ENCODE measurements around the gene ZMYM3. TPM values are rescaled to one million over a fixed set of nuclear protein-coding genes. Genes with fewer than 3 reads are reported as not detected.

The ZMYM3 gene
- total RNA-seq, 2 experiments from 2014 or later = 23.8 to 40.3 TPM

GRCh38 chrX:71228063-71228642 is 25.8 kb downstream of the ZMYM3 start:
- ChIA-PET CTCF (ENCODE audit: unreplicated experiment) (no interaction called here), POLR2A (no interaction called here)
- Histone ChIP-seq H3K4me1 (ENCODE audit: insufficient read depth, low read length, poor library complexity, severe bottlenecking) (no peaks in the 10 kb centered on the region), H3K4me3 (ENCODE audit: low read depth, low read length, poor library complexity, severe bottlenecking) (no peak overlapping the region), H3K9me3 (ENCODE audit: low read length) (no peaks in the 10 kb centered on the region), H3K9me2 (ENCODE audit: insufficient read depth, low read length) (no peaks in the 10 kb centered on the region), H3K79me2 (ENCODE audit: insufficient read depth, low read depth, low read length) (no peaks in the 10 kb centered on the region), H4K20me1 (ENCODE audit: insufficient read depth, low read length) (no peaks in the 10 kb centered on the region), H3K36me3 (ENCODE audit: insufficient read depth, low read length) (no peaks in the 10 kb centered on the region), H2AFZ (ENCODE audit: low read length) (no peak overlapping the region), H3K27ac (ENCODE audit: low read depth, low read length, poor library complexity, severe bottlenecking) (no peak overlapping the region), H3K4me2 (ENCODE audit: low read length) (no peak overlapping the region)
- TF ChIP-seq EZH2phosphoT487 (IDR thresholded peaks at IDR 0.05; ENCODE audit: borderline replicate concordance, low read depth, low read length) (no peak), CTCF (conservative IDR thresholded peaks at IDR 0.05; ENCODE audit: low read length) (no peak)
- no TSS peak for BruUV-seq (replicated peaks)
- DNase-seq (ENCODE audit: low spot score) = no peak
- intact Hi-C loops (cut with micrococcal nuclease; ENCODE audit: unreplicated experiment) = no loop called here

- H4K20me1 ChIP-seq (ENCODE audit: insufficient read depth, low read length) = no peaks in the 10 kb centered on the region
- TF ChIP-seq EZH2phosphoT487 (IDR thresholded peaks at IDR 0.05; ENCODE audit: borderline replicate concordance, low read depth, low read length) = no peak
- peak; percentile 34 for TF ChIP-seq CTCF (conservative IDR thresholded peaks at IDR 0.05; ENCODE audit: low read length)
- ChIA-PET CTCF (ENCODE audit: unreplicated experiment) (no interaction called here), POLR2A (no interaction called here)
- H2AFZ ChIP-seq (ENCODE audit: low read length) = no peak overlapping the region
- no peak overlapping the region for H3K4me2 ChIP-seq (ENCODE audit: low read length)
- H3K4me3 ChIP-seq (ENCODE audit: low read depth, low read length, poor library complexity, severe bottlenecking) = no peak overlapping the region
- no peaks in the 10 kb centered on the region for H3K4me1 ChIP-seq (ENCODE audit: insufficient read depth, low read length, poor library complexity, severe bottlenecking)
- H3K27ac ChIP-seq (ENCODE audit: low read depth, low read length, poor library complexity, severe bottlenecking) = no peak overlapping the region
- H3K9me2 ChIP-seq (ENCODE audit: insufficient read depth, low read length) = no peaks in the 10 kb centered on the region
- no TSS peak for BruUV-seq (replicated peaks)
- intact Hi-C loops (cut with micrococcal nuclease; ENCODE audit: unreplicated experiment) = no loop called here
- H3K79me2 ChIP-seq (ENCODE audit: insufficient read depth, low read depth, low read length) = no peaks in the 10 kb centered on the region
- no peaks in the 10 kb centered on the region for H3K9me3 ChIP-seq (ENCODE audit: low read length)
- no peak for DNase-seq (ENCODE audit: low spot score)
- H3K36me3 ChIP-seq (ENCODE audit: insufficient read depth, low read length) = no peaks in the 10 kb centered on the region
Measured at GRCh38 chrX:71227370-71228062, 26.4 kb downstream of the ZMYM3 start.

- Histone ChIP-seq H4K20me1 (ENCODE audit: insufficient read depth, low read length) (no peaks in the 10 kb centered on the region), H3K4me2 (ENCODE audit: low read length) (no peak overlapping the region), H2AFZ (ENCODE audit: low read length) (no peak overlapping the region), H3K27ac (ENCODE audit: low read depth, low read length, poor library complexity, severe bottlenecking) (no peak overlapping the region), H3K9me2 (ENCODE audit: insufficient read depth, low read length) (no peaks in the 10 kb centered on the region), H3K79me2 (ENCODE audit: insufficient read depth, low read depth, low read length) (no peaks in the 10 kb centered on the region), H3K4me3 (ENCODE audit: low read depth, low read length, poor library complexity, severe bottlenecking) (no peak overlapping the region), H3K4me1 (ENCODE audit: insufficient read depth, low read length, poor library complexity, severe bottlenecking) (no peaks in the 10 kb centered on the region), H3K36me3 (ENCODE audit: insufficient read depth, low read length) (no peaks in the 10 kb centered on the region), H3K9me3 (ENCODE audit: low read length) (no peaks in the 10 kb centered on the region)
- TF ChIP-seq CTCF (conservative IDR thresholded peaks at IDR 0.05; ENCODE audit: low read length) (no peak), EZH2phosphoT487 (IDR thresholded peaks at IDR 0.05; ENCODE audit: borderline replicate concordance, low read depth, low read length) (no peak)
- no TSS peak for BruUV-seq (replicated peaks)
- no peak for DNase-seq (ENCODE audit: low spot score)
- POLR2A ChIA-PET = interaction anchor here (0.6 kb wide), 1 partner anchor 17 kb away, joined by 5 read pairs; no protein-coding TSS in a partner anchor
- CTCF ChIA-PET (ENCODE audit: unreplicated experiment) = no interaction called here
- intact Hi-C loops (cut with micrococcal nuclease; ENCODE audit: unreplicated experiment) = no loop called here
Measured at GRCh38 chrX:71225676-71226075, 28.3 kb downstream of the ZMYM3 start.
